ENCODE results near the gene GDPGP1.
"Not testable (repeated sequence)": the region's sequence is repeated elsewhere in the genome, so short reads cannot be mapped to it uniquely, and the experiment has no call there.

Gene GDPGP1, protein sequence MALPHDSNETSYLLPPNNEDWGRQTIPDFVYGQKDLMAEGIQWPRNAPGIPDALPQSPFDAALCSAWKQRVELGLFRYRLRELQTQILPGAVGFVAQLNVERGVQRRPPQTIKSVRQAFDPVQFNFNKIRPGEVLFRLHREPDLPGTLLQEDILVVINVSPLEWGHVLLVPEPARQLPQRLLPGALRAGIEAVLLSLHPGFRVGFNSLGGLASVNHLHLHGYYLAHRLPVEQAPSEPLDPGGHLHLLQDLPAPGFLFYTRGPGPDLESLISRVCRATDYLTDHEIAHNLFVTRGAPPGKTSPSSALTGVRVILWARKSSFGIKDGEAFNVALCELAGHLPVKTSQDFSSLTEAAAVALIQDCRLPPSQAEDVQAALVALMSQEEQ

DNA sequence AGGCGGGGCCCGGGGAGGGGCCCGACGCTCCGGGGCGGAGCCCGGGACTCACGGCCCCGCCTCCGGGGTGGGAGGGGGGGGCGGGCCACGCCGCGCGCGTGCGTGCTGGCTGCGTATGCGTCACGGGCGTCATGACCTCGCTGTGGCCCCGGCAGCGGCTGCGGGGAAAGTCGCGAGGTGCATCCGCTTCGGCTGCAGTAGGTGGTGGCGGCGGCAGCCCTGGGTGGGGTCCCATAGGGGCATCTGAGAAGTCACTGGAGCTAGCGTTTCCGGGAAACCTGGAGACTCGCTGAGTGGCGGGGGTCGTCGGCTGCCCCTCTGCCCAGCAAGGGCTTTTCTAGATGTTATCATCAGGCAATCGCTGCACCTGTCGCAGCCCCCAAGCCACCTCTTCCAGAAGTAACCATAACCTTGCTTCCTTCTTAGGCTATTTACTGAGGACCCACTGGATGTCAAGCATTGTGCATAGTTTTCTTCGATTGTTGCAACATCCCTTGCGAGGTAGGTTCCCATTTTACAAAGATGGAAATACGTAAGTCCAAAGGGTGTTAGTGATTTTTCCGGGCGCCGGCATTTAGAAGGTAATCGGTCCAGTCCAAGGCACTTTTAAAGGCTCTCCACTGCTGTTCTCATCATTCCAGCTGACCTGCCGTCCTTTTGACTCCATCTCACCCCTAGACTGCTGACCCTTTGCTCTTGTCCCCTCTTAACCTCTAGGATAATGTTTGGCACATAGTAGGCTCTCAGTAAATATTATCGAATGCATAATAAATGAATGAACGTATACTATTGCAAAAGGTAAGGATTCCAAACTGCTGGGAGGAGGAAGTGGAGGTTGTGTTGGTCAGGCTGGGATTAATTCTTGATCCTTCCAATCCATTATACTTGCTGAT, at the start of gene GDPGP1:
GDPGP1 (plus strand) TSS at position 114 of the 893 bp plus-strand sequence. CDS start 6,700 bp downstream, outside the sequence.
- no peak for FAIRE-seq

DNA sequence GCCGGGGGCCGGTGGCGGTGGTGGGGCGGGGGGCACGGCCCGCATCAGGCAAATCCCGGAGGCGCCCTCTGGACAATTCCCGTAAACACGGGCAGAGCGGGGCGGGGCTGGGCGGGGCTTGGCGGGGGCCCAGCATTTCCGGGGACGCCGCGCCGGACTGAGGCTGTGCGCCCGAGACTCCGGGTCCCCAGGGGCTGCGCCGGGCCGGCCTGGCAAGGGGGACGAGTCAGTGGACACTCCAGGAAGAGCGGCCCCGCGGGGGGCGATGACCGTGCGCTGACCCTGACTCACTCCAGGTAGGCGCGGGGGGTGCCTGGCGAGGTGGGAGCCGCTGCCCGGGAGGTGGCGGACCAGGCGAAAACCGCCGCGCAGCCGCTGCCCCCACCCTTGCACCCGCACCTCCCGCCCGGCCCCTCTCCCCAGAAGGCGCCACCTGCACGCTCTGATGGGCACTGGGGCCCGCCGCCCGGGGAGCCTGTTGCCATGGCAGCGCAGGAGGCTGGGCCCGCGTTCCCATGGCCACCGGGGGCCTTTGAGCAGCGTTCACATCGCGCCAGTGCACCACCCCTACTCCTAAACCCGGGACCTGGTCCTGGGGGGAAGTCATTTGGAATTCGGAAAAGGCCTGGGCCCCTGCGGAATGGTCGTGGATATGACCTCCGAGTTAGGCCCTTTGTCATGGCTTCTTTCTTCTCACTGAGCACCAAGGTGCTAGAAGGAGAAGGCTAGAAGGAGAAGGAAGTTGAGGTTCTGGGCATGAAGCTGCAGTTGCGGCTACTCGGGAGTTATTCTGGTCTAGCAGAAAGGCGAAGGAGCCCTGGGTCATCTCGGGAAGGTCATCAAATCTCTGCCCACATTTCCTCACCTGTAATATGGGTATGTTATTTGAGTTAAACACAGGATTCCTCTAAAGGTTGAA, 49.0 kb upstream of the GDPGP1 start:
- FAIRE-seq, result no peak

DNA sequence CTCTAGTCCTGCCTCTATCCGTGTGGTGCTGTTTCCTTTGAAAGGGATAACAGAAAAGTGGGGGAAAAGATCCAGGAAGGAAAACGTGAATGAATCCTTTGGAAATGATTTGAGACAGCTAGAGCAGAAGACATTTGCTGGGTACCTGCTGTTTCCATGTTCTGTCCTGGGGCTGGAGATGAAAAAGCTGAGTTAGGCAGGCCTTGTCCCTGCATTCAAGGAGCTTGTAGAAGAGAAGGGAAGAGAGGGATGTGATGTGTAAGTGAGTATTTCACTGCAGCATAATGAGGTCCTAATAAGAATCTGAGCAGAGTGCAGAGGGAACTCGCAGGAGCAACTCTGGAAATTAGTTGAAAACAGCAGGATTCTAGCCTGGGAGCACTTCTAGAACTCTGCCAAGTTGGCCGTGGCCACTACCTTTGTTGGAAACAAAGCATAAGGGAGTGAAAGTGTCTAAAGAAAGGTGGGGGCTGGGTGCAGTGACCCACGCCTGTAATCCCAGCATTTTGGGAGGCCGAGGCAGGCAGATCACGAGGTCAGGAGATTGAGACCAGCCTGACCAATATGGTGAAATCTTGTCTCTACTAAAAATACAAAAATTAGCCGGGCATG, 46.6 kb upstream of the GDPGP1 start:
- FAIRE-seq, result no peak

DNA sequence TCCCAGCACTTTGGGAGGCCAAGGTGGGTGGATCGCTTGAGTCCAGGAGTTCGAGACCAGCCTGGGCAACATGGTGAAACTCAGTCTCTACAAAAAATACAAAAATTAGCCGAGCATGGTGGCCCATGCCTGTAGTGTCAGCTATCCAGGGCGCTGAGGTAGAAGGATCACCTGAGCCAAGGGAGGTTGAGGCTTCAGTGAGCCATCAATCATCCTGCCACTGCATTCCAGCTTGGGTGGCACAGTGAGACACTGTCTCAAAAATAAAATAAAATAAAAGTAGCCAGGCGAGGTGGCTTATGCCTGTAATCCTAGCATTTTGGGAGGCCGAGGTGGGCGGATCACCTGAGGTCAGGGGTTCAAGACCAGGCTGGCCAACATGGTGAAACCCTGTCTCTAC, 45.9 kb upstream of the GDPGP1 start:
- FAIRE-seq, result not testable (repeated sequence)

DNA sequence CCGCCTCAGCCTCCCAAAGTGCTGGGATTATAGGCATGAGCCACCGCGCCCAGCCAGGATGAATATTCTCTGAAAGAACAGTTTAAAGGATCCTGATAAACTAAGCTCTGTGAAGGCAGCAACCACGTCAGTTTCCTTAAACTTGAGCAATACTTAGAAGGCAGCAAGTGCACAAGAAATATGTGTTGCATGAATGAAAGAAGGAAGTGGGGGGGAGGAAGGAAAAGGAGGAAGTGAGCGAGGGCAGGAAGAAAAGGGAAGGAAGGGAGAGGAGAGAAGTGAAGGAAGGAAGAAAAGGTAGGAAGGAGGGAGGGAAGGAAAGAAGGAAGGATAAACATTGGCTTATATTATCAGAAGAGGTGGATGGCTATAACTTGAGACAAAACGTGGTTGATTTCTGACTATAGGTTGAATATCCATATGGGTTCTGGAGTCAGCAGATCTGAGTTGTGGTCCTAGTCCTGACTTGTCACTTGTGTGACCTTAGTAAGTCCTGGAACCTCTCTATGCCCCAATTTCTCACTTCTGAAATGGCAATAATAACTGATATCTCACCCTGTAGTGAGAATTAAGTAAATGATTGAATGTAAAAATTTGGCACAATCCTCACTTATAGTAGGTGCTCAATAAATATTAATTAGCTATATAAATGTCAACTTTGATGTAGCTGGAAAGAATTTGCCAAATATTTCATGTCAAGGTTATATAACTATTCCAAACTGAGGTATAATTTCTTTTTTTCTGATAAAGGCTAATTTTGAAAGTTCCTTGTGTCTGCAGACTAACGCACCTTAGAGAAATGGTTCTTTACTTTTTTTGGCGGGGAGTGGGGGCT, 44.9 kb upstream of the GDPGP1 start:
- no peak for FAIRE-seq

DNA sequence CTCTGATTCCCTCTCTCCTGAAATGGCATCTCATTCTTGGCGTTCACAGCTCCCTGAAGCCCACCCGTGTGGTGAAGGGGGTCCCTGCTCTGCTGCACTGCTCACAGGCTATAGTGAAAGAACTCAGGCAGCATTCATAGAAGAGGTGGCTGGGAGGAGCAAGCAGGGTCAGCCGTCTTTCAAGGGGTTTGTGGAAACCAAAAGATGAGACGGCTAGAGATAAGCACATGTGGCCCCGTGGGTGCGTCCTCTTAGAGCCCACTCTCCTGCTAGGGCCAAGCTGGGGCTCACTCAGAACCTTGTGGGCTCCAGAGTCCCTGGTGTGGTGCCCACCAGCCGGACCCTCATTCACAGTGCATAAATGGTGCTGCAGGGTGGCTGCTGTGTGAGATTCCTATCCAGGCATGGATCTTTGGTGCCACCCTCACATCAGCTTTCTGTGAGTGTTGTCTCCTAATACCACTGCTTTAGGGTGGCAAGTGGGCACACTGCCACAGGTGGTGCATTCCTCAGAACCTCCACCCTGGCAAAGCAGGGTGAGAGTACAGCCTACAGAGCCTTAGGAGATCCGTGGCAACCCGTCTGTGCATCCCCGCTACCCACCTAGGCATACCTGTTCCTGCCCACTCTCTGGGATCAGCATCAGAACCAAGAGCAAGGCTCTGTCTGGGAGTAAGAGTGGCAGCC, 44.1 kb upstream of the GDPGP1 start:
- no peak for FAIRE-seq

DNA sequence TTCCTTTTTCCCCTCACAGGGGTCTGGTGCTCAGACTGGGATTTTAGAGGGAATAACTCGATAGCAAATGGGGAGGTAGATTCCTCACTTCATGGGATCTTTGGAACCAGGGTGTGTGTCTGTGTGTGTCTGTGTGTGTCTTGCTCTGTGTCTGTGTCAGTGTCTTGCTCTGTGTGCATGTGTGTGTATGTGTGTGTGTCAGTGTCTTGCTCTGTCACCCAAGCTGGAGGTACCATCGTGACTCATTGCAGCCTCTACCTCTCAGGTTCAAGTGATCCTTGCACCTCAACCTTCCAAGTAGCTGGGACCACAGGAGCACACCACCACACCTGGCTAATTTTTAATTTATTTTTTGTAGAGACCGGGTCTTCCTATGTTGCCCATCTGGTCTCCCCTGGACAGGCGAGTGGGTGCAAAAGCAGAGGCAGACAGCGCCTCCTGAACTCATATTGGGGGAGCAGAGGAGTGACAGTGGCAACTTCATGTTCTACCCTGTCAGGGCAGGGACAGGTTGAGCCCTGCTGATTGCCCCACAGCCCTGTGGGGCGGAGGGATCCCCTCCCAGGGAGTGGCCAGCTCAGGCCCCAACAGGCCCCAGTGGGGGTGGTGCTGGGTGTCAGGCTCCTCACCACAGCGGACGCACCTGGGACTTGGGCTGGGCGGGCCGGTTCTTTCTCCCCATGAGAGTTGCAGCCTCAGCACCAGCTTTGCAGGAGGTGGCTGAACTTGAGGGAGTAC, 43.2 kb upstream of the GDPGP1 start:
- no peak for FAIRE-seq

DNA sequence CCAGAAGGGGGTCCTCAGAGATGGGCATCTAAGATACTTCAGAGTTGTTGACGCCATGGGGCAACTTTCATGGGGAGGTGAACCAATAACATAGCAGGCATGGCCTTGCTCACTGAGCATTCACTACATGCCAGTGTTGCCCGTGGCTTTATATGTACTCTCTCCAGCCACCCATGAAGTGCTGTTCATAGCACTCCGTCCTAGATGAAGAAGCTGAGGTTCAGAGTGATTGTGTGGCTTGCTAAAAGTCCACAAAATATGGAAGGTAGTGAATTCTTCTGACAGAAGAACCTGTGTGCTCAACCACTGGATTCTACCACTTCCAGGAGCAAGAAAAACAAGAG, 42.7 kb upstream of the GDPGP1 start:
- FAIRE-seq, result no peak

DNA sequence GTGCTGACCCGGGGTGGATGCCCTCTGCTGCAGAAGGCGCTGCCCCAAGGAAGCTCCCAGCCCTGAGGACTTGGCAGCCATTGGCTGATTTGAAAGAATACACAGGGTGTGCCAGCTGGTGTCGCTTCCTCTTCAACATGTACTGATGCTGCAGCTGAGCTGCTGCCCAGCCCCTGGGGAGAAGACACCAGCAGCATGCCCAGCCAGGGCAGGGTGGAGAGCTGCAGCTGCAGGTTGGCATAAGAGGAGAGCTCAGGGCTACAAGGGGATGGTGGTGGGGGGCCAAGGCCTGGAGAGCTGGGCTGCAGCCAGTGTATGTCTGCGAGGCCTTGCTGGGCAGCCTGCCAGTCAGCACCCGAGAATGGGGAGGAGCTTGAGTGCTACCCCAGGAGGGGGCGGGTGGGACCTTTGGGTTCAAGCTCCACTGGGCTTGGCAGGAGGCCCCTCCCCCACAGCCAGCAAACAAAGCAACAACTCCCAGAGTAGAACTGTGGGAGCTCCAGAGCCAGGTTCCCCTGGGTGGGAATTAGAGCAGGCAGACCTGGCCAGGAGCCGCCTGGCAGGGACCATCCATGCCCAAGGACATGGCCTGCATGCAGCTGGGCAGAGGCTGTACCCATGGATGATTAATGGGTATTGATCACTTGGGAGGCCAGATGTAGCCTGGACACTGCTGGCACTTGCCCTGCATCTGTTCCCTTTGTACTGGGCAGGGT, 42.1 kb upstream of the GDPGP1 start:
- FAIRE-seq, result no peak

DNA sequence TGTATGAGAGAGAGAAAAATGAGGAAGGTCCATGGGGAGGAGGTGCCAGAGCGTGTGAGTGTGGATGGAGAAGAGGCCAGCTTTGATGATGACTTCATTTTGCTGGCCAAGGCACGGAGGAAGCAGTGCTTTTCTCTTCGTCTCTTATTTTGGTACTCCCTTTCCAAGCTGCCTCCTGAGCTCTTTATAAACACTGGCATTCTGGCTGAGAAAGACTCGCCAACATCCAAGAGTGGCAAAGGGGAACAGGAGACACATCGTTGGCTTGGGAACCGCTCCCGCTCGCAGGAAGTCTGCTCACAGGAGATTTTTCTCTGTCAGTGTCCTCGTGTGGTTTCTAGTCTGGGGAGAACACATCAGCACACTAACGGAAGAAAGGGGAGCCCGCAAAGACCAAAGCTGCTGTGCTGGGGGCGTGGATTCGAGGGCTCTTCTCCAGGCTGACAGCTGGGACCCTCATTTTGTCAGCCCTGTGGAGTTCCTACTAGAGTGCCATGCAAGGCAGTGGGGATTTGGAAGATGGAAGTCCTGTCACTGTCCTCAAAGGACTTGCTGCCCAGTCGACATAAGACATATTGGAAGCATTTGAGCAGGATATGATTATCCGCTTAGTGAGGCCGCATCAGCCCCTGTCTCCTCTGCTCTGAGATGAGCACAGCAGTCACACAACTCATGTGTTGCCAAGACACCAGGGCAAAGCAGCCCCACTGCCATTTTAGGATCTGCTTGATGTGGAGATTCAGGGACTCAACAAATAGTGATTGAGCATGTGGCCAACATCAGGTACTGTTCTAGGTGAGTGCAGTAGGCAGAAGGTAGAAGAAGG, 40.8 kb upstream of the GDPGP1 start:
- FAIRE-seq, result no peak

DNA sequence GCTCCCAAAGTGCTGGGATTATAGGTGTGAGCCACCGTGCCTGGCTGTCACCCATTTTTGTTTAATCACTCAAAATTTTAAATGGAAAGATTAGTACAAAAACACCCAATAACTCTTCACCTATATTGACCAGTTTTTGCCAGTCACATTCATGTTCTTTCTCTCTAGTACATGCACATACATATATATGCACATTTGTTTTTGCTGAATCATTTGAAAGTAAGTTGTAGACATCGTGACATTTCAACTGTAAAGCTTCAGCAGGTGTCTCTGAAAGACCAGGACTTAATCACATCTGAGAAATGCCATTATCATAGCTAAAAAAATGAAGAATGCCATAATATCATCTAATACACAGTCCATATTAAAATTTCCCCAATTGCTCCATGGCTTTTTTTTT, 39.4 kb upstream of the GDPGP1 start:
- FAIRE-seq, result no peak

DNA sequence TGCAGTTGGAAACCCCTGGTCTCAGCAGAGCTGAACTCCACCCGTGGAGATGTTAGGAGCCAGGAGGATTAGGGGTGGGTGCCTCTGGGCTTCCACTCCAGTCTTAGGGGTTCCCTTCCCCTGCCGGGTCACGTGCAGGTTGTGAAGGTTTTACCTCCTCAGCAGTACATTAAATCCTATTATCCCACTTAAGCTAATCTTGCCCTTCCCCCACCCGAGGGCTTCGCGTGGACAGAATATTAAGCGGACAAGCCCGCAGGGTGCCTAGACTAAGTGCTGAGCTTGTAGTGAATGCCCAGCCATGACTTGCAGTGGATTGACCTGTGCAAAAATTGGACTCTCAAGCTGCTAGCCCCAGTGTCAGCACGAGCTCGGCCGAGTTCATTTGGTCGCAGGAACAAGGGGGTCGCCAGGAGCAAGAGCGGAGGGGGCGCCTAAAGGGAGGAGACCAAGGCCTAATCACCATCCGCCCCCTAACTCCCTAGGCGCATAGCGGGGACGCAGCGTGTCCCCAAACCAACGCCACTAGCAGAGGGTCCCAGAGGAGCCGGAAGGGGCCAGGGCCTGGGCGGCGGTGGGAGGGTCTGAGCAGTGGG, 33.4 kb upstream of the GDPGP1 start:
- no peak for FAIRE-seq

DNA sequence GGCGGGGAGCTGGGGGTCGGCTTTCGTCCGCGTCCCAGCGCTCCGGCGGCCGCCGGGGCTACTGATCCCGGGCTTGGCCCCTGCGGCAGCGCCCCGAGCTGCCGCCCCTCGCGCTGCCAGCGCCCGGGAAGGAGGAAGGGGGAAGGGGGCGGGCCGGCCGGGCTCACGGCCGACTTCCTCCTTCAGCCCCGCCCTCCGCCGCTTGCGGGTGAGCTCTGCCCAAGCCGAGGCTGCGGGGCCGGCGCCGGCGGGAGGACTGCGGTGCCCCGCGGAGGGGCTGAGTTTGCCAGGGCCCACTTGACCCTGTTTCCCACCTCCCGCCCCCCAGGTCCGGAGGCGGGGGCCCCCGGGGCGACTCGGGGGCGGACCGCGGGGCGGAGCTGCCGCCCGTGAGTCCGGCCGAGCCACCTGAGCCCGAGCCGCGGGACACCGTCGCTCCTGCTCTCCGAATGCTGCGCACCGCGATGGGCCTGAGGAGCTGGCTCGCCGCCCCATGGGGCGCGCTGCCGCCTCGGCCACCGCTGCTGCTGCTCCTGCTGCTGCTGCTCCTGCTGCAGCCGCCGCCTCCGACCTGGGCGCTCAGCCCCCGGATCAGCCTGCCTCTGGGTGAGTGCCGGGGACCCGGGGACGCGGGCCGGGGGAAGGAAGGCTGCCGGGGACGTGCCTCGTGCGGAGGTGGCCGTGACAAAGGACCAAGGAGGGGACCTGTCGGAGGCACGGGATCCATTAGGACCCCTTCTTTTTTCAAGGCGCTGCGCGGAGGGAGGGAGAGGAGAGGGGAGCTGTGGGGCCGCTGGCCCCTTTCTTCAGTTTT, 32.7 kb upstream of the GDPGP1 start, which contains the start of gene SEMA4B:
SEMA4B (plus strand) TSS at position 201 of the 814 bp plus-strand sequence; CDS start at position 450, 249 bp downstream.
- FAIRE-seq, result no peak

DNA sequence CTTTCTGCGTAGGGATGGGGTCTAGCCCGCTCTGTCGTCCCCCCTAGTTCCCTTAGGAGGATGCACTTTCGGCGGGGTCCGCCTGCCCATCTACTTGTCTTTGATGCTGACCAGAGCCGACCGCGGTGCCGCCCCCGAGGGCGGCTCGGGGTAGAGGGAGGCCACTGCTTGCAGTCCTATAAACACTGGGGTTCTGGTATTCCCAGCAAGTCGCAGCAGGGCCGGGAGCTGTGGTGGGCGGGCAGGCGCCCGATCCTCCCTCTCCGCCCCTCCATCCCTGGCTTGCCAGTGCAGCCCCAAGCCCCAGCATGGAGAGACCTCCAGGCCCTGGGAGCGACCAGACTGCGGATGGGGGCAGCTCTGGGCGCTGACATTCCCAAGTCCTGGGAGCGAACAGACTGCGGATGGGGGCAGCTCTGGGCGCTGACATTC, 32.0 kb upstream of the GDPGP1 start:
- no peak for FAIRE-seq

DNA sequence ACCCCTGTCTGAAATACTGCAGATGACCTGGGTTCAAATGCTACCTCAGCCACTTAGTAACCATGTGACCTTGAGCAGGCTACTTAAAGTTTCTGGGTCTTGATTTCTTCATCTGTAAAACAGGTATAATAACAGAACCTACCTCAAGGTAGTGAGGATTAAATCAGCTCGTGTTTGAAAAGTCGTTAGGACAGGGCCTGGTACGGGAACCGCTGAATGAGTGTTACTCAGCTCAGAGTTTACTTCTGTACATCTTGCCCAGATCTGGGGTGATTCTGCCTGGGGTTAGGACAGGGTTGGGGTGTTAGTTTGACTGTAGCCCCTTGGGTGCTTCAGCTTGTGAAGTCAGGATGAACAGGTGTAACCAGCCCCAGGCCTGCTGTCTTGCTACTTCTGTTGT, 31.1 kb upstream of the GDPGP1 start:
- FAIRE-seq, result no peak

DNA sequence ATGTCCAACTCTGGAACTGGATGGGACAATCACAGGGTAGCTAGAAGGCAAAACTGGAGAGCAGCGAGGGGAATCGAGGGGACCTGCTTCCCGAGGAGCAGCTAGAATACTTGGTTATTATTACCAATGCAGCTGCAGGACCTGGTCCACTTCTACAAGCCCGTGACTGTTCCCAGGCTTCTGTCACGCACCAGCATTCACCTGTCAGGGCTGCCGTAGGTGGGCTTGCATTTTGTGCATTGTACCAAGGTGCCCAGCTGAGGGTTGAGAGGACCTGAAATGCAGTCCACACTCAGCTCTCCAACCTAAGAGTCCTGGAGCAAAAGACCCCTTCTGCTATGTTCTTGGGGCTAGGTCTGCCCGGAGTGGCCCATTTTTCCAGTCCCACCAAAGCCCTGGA, 30.5 kb upstream of the GDPGP1 start:
- FAIRE-seq, result no peak

DNA sequence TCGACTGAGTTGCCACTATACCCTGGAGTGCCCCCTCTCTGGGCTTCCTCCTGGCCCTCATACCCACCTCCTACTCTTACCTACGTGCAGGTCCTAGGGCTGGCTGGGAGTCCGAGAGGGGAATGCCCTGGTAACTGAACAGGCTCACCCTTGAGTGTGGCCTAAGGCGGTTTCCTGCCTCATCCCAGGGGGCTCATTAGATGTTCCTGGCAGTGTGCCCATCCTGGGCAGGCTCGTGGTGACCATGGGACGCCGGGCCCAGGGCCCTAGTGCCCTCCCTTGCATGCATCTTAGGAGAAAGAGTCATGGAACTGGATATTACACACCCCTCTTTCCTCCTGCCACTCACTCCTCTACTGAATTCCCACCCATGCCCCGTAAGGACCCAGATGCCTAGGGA, 30.1 kb upstream of the GDPGP1 start:
- no peak for FAIRE-seq

Data from G401.6 (cell line).